Activated B cell treated with CpG ODN at 0.5 μM for 24 hours (primary cell): ENCODE data around the gene PLXNA4. TPM values are rescaled to one million over a fixed set of nuclear protein-coding genes. Genes with fewer than 3 reads are reported as not detected.

Experiments
- ATAC-seq: fragments of 200-7000 bp; cut with Tn5 transposase; one replicate; pipeline ENCODE4 v1.10.0; 2021; ENCODE audit warnings: low read depth, mild to moderate bottlenecking, moderate library complexity
- CTCF ChIA-PET: fragments of 350-600 bp; sonication (Branson Sonifier 250); formaldehyde crosslinking; loops from one replicate; lab custom pipeline; 2021; ENCODE audit warnings: antibody characterized with exemption; lab: Charles Lee
- POLR2A ChIA-PET: fragments of 350-600 bp; sonication (Branson Sonifier 250); formaldehyde crosslinking; loops from one replicate; lab custom pipeline; 2021; ENCODE audit warnings: antibody characterized with exemption; lab: Charles Lee
- DNase-seq: peaks from one replicate; pipeline ENCODE4 v3.0.0; 2022
- H3K27ac Mint-ChIP-seq: one replicate; pipeline ENCODE4 v1.8.0; 2020; ENCODE audit warnings: mixed read lengths
- H3K27me3 Mint-ChIP-seq: one replicate; pipeline ENCODE4 v1.8.0; 2021; ENCODE audit warnings: mixed read lengths
- H3K36me3 Mint-ChIP-seq: one replicate; pipeline ENCODE4 v1.8.0; 2021; ENCODE audit warnings: low read depth, mixed read lengths
- H3K4me1 Mint-ChIP-seq: one replicate; pipeline ENCODE4 v1.8.0; 2021; ENCODE audit warnings: mixed read lengths
- H3K4me3 Mint-ChIP-seq: one replicate; pipeline ENCODE4 v1.8.0; 2020; ENCODE audit warnings: mild to moderate bottlenecking, mixed read lengths
- H3K9me3 Mint-ChIP-seq: one replicate; pipeline ENCODE4 v1.8.0; 2020; ENCODE audit warnings: mixed read lengths
- CTCF ChIP-seq: fragments of 200-600 bp; IDR thresholded peaks from one replicate; pipeline ENCODE4 v1.8.0; 2022; ENCODE audit warnings: antibody characterized with exemption, mild to moderate bottlenecking
- intact Hi-C: fragments of 100-400 bp; cut with micrococcal nuclease; formaldehyde crosslinking; loops from one replicate; pipeline ENCODE4 v1.15.1; 2024
- total RNA-seq: library from RNA; stranded (reverse); gene quantifications from 2 replicates; pipeline ENCODE4 v1.2.3, GENCODE V29; 2022

Gene PLXNA4
- total RNA-seq, 1 donor from 2014 or later: not detected

- peaks cover 26% of the 10 kb centered on the region for H3K27me3 Mint-ChIP-seq
- POLR2A ChIA-PET: no interaction called here
- TF ChIP-seq CTCF: no peak
- no peaks in the 10 kb centered on the region for H3K36me3 Mint-ChIP-seq
- no peak overlapping the region for H3K27ac Mint-ChIP-seq
- H3K4me3 Mint-ChIP-seq: no peak overlapping the region
- no peaks in the 10 kb centered on the region for H3K4me1 Mint-ChIP-seq
- ATAC-seq (no peak), DNase-seq (no peak)
- H3K9me3 Mint-ChIP-seq: no peaks in the 10 kb centered on the region
- intact Hi-C loops: no loop called here
- CTCF ChIA-PET: no interaction called here
Observed at GRCh38 chr7:132475037-132475668, 101.1 kb downstream of the PLXNA4 start.

GRCh38 chr7:132472463-132473120 lies 103.7 kb downstream of the PLXNA4 start:
- no peaks in the 10 kb centered on the region for H3K9me3 Mint-ChIP-seq
- DNase-seq: no peak
- no peaks in the 10 kb centered on the region for H3K4me1 Mint-ChIP-seq
- ChIA-PET POLR2A (no interaction called here), CTCF (no interaction called here)
- no peaks in the 10 kb centered on the region for H3K36me3 Mint-ChIP-seq
- H3K27ac Mint-ChIP-seq: no peak overlapping the region
- H3K27me3 Mint-ChIP-seq: peaks cover 22% of the 10 kb centered on the region
- no peak for ATAC-seq
- no peak for TF ChIP-seq CTCF
- intact Hi-C loops: no loop called here
- H3K4me3 Mint-ChIP-seq: no peak overlapping the region

GRCh38 chr7:132471515-132471914 lies 104.8 kb downstream of the PLXNA4 start:
- no peak for ATAC-seq
- no peaks in the 10 kb centered on the region for H3K4me1 Mint-ChIP-seq
- H3K4me3 Mint-ChIP-seq: no peak overlapping the region
- TF ChIP-seq CTCF: no peak
- no peaks in the 10 kb centered on the region for H3K36me3 Mint-ChIP-seq
- ChIA-PET CTCF (no interaction called here), POLR2A (no interaction called here)
- no peaks in the 10 kb centered on the region for H3K9me3 Mint-ChIP-seq
- peaks cover 15% of the 10 kb centered on the region for H3K27me3 Mint-ChIP-seq
- intact Hi-C loops: no loop called here
- DNase-seq: no peak
- H3K27ac Mint-ChIP-seq: no peak overlapping the region

- ChIA-PET CTCF (no interaction called here), POLR2A (no interaction called here)
- no peak for ATAC-seq
- Mint-ChIP-seq H3K4me1 (no peaks in the 10 kb centered on the region), H3K4me3 (no peak overlapping the region), H3K9me3 (no peaks in the 10 kb centered on the region), H3K36me3 (no peaks in the 10 kb centered on the region), H3K27ac (no peak overlapping the region), H3K27me3 (peaks cover 12% of the 10 kb centered on the region)
- intact Hi-C loops: no loop called here
- no peak for TF ChIP-seq CTCF
- no peak for DNase-seq
Observed at GRCh38 chr7:132469681-132470080, 106.6 kb downstream of the PLXNA4 start.

GRCh38 chr7:132469264-132469663 lies 107.0 kb downstream of the PLXNA4 start:
- no peak overlapping the region for H3K27ac Mint-ChIP-seq
- H3K27me3 Mint-ChIP-seq: peaks cover 8% of the 10 kb centered on the region
- CTCF ChIA-PET: no interaction called here
- no peaks in the 10 kb centered on the region for H3K9me3 Mint-ChIP-seq
- no peak overlapping the region for H3K4me3 Mint-ChIP-seq
- DNase-seq (no peak), ATAC-seq (no peak)
- POLR2A ChIA-PET: no interaction called here
- H3K36me3 Mint-ChIP-seq: no peaks in the 10 kb centered on the region
- intact Hi-C loops: no loop called here
- TF ChIP-seq CTCF: no peak
- no peaks in the 10 kb centered on the region for H3K4me1 Mint-ChIP-seq
